NCI-H2171 treated with DMSO at 0.1 percent for 48 hours (cell line): ENCODE measurements around the gene MAPKAP1.
A peak's percentile ranks its signal among the peaks of the same experiment; 100 is the strongest.

Experiments
- DNase-seq: peaks from one replicate; lab custom pipeline; 2025; lab: John Stamatoyannopoulos, UW

MAPKAP1 gene

GRCh38 chr9:125564631-125565030, 142.4 kb downstream of the MAPKAP1 start:
- DNase-seq, result no peak

GRCh38 chr9:125561509-125562148, 145.4 kb downstream of the MAPKAP1 start:
- DNase-seq, result no peak

- no peak for DNase-seq
Observed at GRCh38 chr9:125559894-125560293, 147.1 kb downstream of the MAPKAP1 start.

GRCh38 chr9:125559194-125559593, 147.8 kb downstream of the MAPKAP1 start:
- no peak for DNase-seq

- DNase-seq, result peak; percentile 78
Observed at GRCh38 chr9:125558453-125559092, 148.4 kb downstream of the MAPKAP1 start.

GRCh38 chr9:125556046-125556721, 150.8 kb downstream of the MAPKAP1 start:
- no peak for DNase-seq

GRCh38 chr9:125554726-125555125, 152.3 kb downstream of the MAPKAP1 start:
- DNase-seq, result no peak

- DNase-seq, result no peak
Observed at GRCh38 chr9:125551781-125552180, 155.2 kb downstream of the MAPKAP1 start.

GRCh38 chr9:125549891-125550885, 156.8 kb downstream of the MAPKAP1 start:
- DNase-seq, result no peak

- no peak for DNase-seq
Observed at GRCh38 chr9:125549465-125549871, 157.5 kb downstream of the MAPKAP1 start.

- no peak for DNase-seq
Observed at GRCh38 chr9:125549039-125549438, 158.0 kb downstream of the MAPKAP1 start.

GRCh38 chr9:125548141-125548540, 158.9 kb downstream of the MAPKAP1 start:
- DNase-seq, result no peak

- DNase-seq, result no peak
Observed at GRCh38 chr9:125547368-125547767, 159.6 kb downstream of the MAPKAP1 start.

- no peak for DNase-seq
Observed at GRCh38 chr9:125545845-125546244, 161.2 kb downstream of the MAPKAP1 start.

GRCh38 chr9:125544988-125545651, 161.9 kb downstream of the MAPKAP1 start:
- peak; percentile 16 for DNase-seq

- no peak for DNase-seq
Observed at GRCh38 chr9:125544484-125544883, 162.5 kb downstream of the MAPKAP1 start.

GRCh38 chr9:125541840-125542243, 165.2 kb downstream of the MAPKAP1 start:
- peak; percentile 83 for DNase-seq

GRCh38 chr9:125540497-125540896, 166.5 kb downstream of the MAPKAP1 start:
- no peak for DNase-seq

GRCh38 chr9:125538092-125538473, 168.9 kb downstream of the MAPKAP1 start:
- peak; percentile 19 for DNase-seq

- no peak for DNase-seq
Observed at GRCh38 chr9:125537442-125538091, 169.4 kb downstream of the MAPKAP1 start.

GRCh38 chr9:125536776-125537175, 170.2 kb downstream of the MAPKAP1 start:
- DNase-seq, result no peak
